Renal cortex interstitium (tissue), 15 donors: ENCODE measurements around the gene OR51Q1. TPM values are rescaled to one million over a fixed set of nuclear protein-coding genes. Genes with fewer than 3 reads are reported as not detected.
A peak's percentile ranks its signal among the peaks of the same experiment; 100 is the strongest.

Source experiments
- DNase-seq, 11 donors: peaks; one replicate each; pipeline ENCODE4 v3.0.0-alpha.2; 2013; ENCODE audit warnings: low read depth in 9 of 11, low spot score in 4 of 11; ENCODE audit errors: extremely low read depth in 1 of 11
- long read RNA-seq, 16 experiments: transcript quantifications; one replicate each; lab custom pipeline, GENCODE V29; 2026
- polyA plus RNA-seq, 3 donors: library from polyadenylated mRNA; unstranded; fragments of 120-200 nt; gene quantifications; one replicate each; pipeline ENCODE4 v1.2.1, GENCODE V29; 2013; ENCODE audit not compliant: insufficient read length in 3 of 3

OR51Q1 gene, protein sequence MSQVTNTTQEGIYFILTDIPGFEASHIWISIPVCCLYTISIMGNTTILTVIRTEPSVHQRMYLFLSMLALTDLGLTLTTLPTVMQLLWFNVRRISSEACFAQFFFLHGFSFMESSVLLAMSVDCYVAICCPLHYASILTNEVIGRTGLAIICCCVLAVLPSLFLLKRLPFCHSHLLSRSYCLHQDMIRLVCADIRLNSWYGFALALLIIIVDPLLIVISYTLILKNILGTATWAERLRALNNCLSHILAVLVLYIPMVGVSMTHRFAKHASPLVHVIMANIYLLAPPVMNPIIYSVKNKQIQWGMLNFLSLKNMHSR
- not detected for polyA plus RNA-seq
- long read RNA-seq, donor 1, result 0 reads
- long read RNA-seq, donor 2, result 0 reads
- long read RNA-seq, donor 3, result 0 reads
- long read RNA-seq, donor 4, result 0 reads
- long read RNA-seq, donor 5, result 0 reads
- long read RNA-seq, donor 6, result 0 reads
- long read RNA-seq, donor 7, result 0 reads
- long read RNA-seq, donor 8, result 0 reads
- long read RNA-seq, donor 9, result 0 reads
- long read RNA-seq, donor 10, result 0 reads
- long read RNA-seq, donor 11, result 0 reads
- long read RNA-seq, donor 12, result 0 reads
- long read RNA-seq, donor 13, result 0 reads
- long read RNA-seq, donor 14, result 0 reads
- long read RNA-seq, donor 15, result 0 reads
- long read RNA-seq, donor 16, result 0 reads

DNA sequence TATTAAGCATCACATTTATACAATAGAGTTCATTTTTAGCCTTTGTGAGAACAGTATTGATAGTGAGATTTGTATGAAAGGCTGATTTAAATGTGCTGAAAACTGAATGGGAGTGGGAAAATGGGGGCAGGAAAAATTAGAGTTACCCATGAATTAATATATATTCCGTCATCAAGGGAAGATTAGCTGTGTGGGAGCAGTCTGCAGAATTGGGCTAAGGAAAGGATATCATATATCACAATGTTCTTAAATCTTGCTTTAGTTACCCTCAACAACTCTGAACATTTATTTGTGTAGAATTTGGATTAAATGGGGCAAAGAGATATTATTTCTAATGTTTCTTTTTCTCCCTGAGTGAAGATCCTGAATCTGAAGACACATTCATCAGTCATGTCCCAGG lies at the start of gene OR51Q1:
TSS of gene OR51Q1 (plus strand) at position 301 of the 400 bp plus-strand sequence. CDS start at position 391, 90 bp downstream.
- DNase-seq, result no peak

DNA sequence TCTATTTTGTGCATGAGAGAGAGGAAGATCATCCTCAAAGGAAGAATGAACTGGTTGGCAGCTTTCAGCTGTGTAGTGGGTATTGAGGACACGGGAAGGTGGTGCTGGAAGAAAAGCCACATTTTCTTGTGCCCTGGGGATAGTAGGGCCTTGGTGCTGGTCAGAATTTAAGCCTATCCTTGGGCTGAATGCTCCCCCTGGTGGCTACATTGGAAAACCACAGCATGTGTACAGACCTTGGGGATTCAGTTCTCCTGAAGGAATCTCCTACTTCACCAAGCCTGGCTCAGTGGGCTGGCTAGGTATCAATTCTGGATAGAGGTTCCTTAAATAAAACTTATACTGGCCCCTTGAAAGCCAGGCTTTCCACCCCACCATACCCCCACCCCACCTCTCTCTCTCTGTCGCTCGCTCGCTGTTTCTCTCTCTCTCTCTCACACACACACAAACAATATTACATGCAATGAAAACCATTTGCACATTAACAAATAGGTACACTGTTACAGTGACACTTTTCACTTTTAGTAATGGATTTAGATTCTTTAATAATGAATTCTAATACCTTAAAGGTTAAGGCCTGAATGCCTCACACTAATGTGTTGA lies 41.1 kb upstream of the OR51Q1 start:
- DNase-seq, result peak; percentile 5 to 31 (median 17)

DNA sequence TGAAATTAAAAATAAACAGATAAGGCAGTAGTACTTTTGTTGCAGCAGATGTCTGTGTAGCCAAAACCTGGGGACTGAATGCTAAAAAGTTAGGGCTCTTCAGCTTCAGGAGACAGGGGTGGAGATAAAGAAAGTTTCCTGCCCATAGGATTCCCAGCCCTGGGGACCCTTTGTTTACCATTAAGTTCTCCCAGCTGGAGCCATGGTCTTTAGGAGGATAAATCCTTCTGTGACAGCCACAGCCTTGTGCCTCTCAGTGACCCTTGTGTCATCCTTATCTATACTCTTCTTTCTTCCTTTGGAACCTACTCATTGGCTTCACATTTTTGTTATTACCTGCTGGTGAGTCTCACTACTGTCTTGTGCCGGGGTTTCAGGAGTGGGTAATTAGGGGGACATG lies 38.3 kb upstream of the OR51Q1 start, which contains the start of gene OR51M1:
TSS of gene OR51M1 (plus strand) at position 237 of the 400 bp plus-strand sequence. CDS start 5,587 bp downstream, outside the sequence.
- DNase-seq, result no peak

DNA sequence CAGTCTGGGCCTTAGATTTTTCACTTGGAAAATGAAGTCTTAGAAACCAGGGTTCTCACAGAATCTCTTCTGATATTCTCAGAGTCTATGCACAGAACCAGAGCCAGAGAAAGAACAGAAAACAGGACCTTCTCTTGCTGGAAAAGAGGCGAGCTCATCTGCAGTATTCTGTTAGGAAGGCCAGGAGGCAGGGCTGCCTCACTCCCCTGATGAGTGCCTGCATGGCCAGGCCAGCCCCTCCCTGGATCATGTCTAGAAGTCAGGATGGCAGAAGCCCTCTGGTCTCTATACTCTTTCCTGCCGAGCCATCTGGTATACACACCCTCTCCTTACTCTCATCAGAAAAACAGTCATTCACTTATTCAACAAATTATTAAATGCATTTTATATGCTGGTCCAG lies 37.6 kb upstream of the OR51Q1 start:
- DNase-seq, result no peak

DNA sequence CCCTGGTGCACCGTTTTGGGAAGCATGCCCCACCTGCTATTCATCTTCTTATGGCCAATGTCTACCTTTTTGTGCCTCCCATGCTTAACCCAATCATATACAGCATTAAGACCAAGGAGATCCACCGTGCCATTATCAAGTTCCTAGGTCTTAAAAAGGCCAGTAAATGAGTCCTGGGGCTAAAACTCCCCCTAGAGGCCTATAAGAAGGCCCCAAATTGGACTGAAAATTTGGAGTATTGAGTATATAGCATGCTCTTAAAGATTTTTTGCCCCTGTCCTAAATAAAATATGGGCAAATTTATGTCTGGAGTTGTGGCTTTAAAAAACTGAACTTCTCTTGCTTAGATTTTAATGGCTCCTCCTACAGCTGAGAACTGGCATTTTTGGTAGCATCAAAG lies 31.7 kb upstream of the OR51Q1 start:
- no peak for DNase-seq

DNA sequence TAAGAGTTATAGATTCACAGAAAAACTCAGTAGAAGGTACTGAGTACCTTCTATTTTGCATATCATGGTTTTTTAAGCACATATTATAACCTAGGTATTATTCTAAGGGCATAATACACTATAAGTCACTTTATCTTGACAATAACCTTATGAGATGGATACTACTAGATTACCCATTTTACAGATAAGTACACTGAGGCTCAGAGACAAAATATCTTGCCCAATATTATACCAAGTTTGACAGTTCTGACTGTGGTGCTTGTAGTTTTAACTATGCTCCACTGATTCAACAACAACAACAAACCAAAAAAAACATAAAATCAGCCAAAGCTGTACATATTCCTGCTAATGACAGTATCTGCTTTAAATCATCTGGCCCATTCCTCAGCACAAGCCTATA lies 27.8 kb upstream of the OR51Q1 start:
- DNase-seq, result no peak

DNA sequence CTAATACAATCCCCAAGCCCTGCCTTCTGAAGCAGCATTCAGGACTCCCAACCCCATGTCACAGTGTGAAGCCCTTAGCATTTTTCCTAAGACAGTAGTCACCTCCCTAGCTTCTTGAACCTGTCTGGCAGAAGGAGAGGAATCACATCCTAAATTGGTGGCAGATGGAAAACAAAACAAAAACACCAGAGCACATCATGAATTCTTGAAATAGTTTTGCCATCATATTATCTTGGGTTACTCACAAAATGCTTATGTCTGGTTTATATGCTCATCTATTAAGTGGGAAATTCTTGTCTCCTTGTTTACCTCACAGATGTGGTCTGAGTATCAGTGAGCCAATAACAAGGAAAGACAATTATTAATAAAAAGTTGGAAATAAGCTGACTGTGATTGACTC lies 23.0 kb upstream of the OR51Q1 start:
- no peak for DNase-seq

DNA sequence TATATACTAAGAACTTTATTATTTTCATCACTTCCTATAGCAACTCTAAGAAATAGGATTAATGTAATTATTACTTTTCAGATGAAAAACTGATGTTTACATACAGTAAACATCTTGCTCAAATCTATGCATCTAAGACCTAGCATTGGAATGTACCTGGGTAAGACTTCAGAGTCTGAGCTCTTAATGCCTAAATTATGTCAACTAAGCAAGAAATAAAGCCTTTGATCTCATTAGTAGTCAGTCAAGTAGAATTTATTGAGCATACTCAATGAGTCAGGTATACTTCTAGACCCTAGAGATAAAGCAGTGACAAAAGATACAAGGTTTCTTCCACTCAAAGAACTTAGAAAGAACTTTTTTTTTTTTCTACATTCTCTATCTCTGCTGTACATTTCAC lies 16.7 kb upstream of the OR51Q1 start:
- DNase-seq, result no peak

DNA sequence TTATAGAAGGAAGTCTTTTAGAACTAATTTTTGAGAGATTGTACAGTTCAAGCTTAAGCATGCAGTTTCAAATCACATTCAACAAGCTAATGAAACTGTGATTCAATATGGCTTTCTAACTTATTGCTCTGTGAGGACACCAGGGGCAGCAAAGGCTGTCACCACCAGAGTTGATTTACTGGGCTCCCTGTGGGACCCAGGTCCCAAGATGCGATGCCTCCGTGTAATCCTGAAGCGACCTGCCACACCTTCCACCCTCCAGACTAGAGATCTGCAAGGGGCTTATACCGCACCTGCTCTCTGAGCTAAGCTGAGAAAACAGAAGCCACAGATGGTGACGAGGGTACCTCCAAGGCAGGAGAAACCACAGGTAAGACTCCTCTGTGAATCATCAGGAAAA lies 918 bp upstream of the OR51Q1 start:
- no peak for DNase-seq

DNA sequence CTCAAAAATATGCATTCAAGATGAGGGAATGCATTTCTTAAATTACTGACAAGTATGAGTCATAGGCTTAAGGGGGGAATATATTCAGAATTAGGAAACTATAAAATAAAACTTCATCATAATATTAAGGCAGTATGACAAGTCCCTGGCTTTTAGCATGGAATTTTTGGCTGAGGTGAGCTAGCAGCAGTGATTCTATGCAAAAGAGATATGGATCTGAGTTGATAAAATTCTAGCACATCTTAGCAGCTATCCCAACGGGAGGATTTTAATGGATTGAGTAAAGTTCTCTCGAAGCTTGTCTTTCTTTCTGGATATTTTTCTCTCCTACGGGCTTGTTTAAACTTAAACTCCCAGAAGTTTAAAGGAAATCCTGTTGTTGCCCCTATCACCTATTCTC lies 1.2 kb downstream of the OR51Q1 start:
- no peak for DNase-seq

DNA sequence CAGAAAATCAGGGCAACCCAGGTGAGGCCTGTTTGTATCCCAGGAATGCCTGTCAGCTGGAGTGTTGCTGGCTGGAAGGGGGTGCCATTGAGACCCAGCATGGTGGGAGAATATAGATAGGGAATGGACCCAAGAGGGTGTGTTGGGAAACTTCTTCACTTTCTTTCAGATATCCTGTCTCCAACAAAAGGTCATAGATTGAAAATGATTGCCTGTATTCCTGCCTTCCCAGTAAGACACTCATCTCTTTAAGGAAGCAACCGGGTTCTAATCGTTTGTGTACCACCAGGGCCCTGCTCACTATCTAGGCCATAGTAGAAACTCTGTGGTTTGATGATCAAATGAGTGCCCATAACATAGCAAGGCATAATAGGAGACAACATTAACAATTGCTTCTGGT lies 19.5 kb downstream of the OR51Q1 start, which contains the start of gene OR51I1:
TSS of gene OR51I1 (minus strand) at position 101 of the 400 bp plus-strand sequence. CDS start at position 101, 0 bp downstream.
- no peak for DNase-seq

DNA sequence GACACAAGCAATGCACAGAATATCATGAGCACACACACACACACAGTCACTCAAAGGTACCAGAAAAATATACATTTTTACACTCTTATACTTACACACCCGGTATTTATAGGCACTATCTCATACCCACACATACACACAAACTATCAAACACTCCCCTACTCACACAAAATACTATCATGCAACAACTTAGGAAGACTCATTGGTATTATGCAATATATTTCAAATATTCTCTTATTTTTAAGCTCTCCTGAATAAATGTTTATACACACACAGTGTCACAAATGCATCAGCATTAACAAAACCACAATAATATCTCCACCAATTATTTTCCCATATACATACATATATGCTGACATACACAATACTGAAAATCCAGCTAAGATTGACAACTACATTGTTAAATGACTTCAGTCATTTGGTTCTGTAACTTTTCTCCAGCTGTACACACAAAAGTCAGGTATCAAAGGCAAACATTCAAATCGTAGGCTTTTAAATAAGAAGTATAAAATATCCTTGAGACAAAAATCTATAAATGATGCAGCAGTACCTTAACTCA lies 22.0 kb downstream of the OR51Q1 start:
- no peak for DNase-seq

DNA sequence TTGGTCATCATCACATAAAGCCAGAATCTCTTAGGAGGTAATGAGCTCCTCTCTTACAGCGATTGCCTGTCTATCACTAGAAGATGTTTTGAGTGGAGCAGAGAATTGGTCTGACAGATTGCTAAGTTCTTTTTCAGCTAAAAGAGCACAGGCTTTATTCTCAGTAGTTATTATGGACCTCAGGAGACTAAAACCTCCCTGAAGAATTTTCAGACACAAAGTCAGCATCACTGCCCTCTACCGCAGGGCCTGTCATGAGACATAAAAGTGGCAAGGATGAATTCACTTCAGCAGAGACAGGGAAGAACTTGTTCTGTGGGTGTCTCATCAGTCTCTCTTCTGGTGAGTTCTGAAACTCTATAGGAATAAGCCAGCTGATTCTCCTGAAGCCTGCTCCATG lies 27.1 kb downstream of the OR51Q1 start, which contains the start of gene OR51I2:
TSS of gene OR51I2 (plus strand) at position 301 of the 400 bp plus-strand sequence. CDS start 4,166 bp downstream, outside the sequence.
- DNase-seq, result no peak

DNA sequence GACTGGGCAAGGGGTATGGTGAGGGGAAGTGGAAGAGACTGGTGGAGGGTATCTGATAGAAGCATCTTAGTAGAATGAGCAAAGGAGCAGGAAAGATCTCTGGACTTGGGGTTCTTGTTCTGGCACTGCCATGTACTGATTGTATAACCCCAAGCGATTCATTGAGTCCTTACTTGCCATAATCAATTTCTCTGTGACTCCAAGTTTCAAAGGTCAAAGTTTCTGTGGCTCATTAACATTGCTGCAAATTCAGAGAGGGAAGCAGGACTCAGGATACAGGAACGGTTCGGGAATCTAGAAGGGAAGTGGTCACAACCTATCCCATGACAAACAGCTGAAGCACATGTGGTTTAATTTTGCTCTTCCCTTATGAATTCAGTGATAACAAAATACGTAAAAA lies 27.5 kb downstream of the OR51Q1 start:
- DNase-seq, result no peak

DNA sequence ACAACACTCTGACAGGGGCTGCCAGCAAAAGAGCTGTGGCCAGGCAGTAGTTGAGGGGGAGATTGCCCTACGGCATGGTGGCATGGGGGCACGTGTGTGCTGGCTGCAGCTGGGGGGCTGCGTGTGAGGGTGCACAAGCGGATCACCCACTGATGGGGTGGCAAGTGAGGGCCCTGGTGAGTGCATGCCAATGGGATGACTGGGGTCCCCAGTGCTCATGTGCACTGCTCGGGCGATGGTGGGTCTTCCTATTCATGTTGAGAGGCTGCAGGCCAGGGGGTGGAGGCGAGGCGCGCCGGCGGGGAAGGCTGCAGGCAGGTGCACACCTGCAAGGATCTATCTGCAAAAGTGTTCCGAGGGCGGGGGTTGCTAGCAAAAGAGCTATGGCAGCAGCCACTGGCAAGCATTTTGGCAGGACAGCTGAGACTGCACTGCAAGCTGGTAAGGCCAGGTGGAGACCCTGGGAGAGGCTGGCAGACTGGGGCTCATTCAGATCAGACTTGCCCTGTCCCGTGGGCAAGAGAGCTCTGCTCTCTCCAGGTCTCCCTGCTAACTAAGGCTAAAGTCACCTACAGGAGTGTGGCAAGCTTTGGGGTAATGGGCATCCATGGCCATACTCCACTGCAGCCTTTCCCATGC lies 39.2 kb downstream of the OR51Q1 start:
- no peak for DNase-seq

DNA sequence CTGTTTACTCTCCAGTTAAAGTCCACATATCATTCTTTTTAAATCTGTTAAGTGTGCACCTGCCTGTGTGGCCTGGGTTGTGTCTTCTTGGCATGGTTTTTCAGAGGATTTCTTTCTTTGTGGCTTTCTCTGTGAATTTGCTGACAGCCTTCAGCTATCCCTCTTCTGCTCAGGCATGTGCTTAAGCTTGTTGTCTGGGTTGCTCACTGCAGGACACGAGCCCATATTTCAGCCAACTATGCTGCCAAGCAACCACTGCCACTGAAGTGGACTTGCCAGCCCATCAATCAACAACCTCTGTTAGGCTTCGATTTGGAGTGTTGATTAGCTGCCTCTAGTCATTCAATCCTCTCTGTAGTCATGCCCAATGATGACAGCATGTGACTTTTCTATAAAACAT lies 45.6 kb downstream of the OR51Q1 start:
- no peak for DNase-seq
